GM21619 (cell line): Measurements from ENCODE around the gene ANKFN1.

Source experiments
- ATAC-seq: cut with Tn5 transposase; IDR thresholded peaks from one replicate; pipeline ENCODE4 v1.9.1; 2021; ENCODE audit not compliant: unreplicated experiment

The ANKFN1 gene

GRCh38 chr17:56486732-56487131, 333.5 kb downstream of the ANKFN1 start:
- ATAC-seq = no peak

DNA sequence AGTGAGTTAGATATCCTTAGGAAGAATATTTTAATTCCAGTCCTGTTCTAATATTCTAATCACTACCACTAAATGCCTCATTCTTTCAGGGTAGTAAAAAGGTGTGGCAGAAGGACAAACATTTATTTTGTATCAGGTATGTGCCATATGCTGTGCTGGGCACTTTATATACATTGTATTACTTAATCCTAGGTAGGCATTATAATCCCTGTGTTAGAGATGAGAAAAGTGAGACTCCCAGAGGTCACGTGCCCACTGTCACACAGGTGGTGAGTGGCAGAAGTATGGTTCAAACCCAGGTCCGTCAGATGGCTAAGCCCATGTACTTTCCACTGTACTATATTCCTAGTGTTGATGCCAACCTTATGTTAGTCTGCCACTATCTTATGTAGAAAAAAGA, 335.5 kb downstream of the ANKFN1 start:
- no peak for ATAC-seq

GRCh38 chr17:56489980-56490379, 336.7 kb downstream of the ANKFN1 start:
- no peak for ATAC-seq

- no peak for ATAC-seq
Observed at GRCh38 chr17:56495556-56495955, 342.3 kb downstream of the ANKFN1 start.

- ATAC-seq = no peak
Observed at GRCh38 chr17:56497132-56497531, 343.9 kb downstream of the ANKFN1 start.

- ATAC-seq = no peak
Observed at GRCh38 chr17:56499799-56500388, 346.6 kb downstream of the ANKFN1 start.

GRCh38 chr17:56502120-56502654, 348.9 kb downstream of the ANKFN1 start:
- ATAC-seq = no peak

GRCh38 chr17:56505154-56505756, 352.0 kb downstream of the ANKFN1 start:
- ATAC-seq = no peak

GRCh38 chr17:56506349-56506748, 353.1 kb downstream of the ANKFN1 start:
- ATAC-seq = no peak

GRCh38 chr17:56510554-56511342, 357.5 kb downstream of the ANKFN1 start:
- ATAC-seq = no peak

- ATAC-seq = no peak
Observed at GRCh38 chr17:56514264-56514663, 361.0 kb downstream of the ANKFN1 start.

GRCh38 chr17:56514899-56515298, 361.6 kb downstream of the ANKFN1 start:
- no peak for ATAC-seq

DNA sequence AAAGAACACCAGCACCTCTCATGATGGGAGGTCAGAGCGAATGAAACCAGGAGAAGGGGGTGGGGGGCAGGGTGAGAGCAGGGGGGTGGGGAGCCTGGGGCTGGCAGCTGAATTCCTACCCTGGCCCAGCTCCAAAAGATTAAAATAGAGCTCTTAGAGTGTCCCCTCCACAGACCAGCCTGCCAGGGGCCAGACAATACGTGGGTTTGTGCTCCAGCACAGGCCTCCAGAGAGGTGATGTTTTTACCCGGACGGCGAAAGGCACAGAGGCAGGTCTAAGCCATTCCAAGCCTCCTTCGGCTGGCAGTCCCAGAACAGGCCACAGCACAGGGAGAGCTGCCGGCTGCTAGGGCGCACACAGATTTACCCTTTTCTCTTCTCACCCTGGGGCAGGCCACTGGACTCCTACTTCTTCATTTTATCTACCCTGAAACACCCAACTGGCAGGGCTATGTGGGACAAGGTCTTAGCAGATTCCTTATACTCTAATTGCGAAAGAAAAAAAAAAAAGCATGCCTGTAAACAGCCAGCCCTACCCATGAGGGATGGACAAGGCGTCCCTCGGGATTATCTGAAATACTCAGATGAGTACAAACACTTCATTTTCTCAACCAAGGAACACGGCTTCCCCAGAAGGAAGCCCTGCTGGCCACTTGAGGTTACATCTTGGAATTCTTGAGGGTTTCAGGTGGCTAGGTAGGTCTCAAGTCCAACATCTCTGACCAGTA, 368.3 kb downstream of the ANKFN1 start:
- ATAC-seq = no peak

- ATAC-seq = no peak
Observed at GRCh38 chr17:56523042-56523441, 369.8 kb downstream of the ANKFN1 start.

- no peak for ATAC-seq
Observed at GRCh38 chr17:56528696-56529095, 375.4 kb downstream of the ANKFN1 start.

GRCh38 chr17:56532926-56533325, 379.7 kb downstream of the ANKFN1 start:
- ATAC-seq = no peak

- no peak for ATAC-seq
Observed at GRCh38 chr17:56536766-56537165, 383.5 kb downstream of the ANKFN1 start.

DNA sequence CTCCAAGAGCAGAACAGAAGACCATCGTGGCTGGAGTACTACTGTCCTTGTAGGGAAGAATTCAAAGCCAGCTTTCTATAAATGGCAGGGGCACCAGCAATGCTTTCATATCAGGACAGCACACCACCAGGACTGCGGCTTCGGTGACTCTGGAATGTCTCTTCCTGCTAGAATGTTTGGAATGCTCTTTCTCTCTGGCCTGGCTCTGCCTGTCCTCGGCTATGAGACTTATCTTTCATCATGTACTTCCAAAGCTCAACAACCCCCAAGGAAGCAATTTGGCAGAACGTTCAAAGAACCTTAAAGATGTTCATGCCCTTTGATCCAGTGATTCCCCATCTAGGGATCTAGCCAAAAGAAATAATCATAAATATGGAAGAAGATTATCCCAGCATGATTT, 387.6 kb downstream of the ANKFN1 start:
- ATAC-seq = no peak

DNA sequence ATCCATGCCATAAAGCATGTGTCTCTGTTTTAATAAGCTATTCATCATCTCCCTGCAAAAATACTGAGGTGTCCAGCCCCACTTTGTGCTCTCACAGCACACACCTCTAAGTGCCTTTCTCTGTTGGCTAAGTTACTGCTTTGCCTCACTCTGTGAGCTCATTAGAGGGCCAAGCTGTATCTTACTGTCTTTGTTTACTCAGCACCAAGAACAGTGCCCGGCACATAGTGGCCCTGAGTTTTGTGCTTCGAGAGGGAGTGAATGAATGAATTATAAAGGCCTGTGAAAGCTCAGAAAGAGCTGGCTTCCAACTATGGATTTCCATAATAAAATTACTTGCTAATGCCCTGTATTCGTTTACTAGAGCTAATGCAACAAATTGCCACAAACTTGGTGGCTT, 390.0 kb downstream of the ANKFN1 start:
- ATAC-seq = no peak

- no peak for ATAC-seq
Observed at GRCh38 chr17:56545106-56545505, 391.8 kb downstream of the ANKFN1 start.

DNA sequence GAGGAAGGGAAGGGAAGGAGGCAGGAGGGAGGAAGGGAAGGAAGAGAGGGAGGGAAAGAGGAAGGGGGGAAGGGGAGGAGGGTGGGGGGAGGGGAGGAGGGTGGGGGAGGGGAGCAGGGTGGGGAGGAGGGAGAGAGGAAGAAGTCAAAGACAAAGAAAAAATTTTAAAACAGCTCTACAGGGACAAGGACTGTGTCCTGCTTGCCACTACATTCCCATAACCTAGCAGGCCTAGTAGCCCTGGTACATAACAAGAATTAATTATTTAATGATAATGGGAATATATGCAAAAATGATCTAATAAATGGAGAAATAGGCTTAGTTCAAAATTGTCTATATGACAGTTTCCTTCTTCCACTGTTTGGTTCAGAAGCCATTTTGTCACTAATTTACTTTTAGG, 392.7 kb downstream of the ANKFN1 start:
- ATAC-seq = no peak
